SK-N-SH treated with all-trans-retinoic acid at 6 μM for 48 hours (cell line): ENCODE results near the gene PRRG3.

Experiments
- ATAC-seq: fragments of 200-7000 bp; cut with Tn5 transposase; 3 replicates; pipeline ENCODE4 v1.9.1; 2020; ENCODE audit warnings: mild to moderate bottlenecking, moderate library complexity
- ESRRG ChIP-seq: fragments of 250-450 bp; sonication (Bioruptor Pico); IDR thresholded peaks from 2 replicates; pipeline ENCODE4 v1.6.1; 2021; ENCODE audit warnings: mild to moderate bottlenecking
- GLIS3 ChIP-seq: fragments of 250-450 bp; sonication (Bioruptor Pico); IDR thresholded peaks from 2 replicates; pipeline ENCODE4 v1.5.0; 2020; ENCODE audit warnings: mild to moderate bottlenecking, moderate library complexity
- ISL1 ChIP-seq: fragments of 250-450 bp; sonication (Bioruptor Pico); IDR thresholded peaks from 2 replicates; pipeline ENCODE4 v2.1.2; 2022; ENCODE audit warnings: mild to moderate bottlenecking, moderate library complexity
- OSR1 ChIP-seq: fragments of 250-450 bp; sonication (Bioruptor Pico); IDR thresholded peaks from 2 replicates; pipeline ENCODE4 v1.8.0; 2022; ENCODE audit warnings: moderate library complexity, mild to moderate bottlenecking, inconsistent platforms
- PPARA ChIP-seq: fragments of 250-450 bp; sonication (Bioruptor Pico); IDR thresholded peaks from 2 replicates; pipeline ENCODE4 v1.5.0; 2020; ENCODE audit warnings: mild to moderate bottlenecking, borderline replicate concordance
- RARB ChIP-seq: fragments of 250-450 bp; sonication (Bioruptor Pico); IDR thresholded peaks from 2 replicates; pipeline ENCODE4 v1.8.0; 2021; ENCODE audit warnings: mild to moderate bottlenecking, moderate library complexity
- SNAI2 ChIP-seq: fragments of 250-450 bp; sonication (Bioruptor Pico); IDR thresholded peaks from 2 replicates; pipeline ENCODE4 v1.5.0; 2020; ENCODE audit warnings: mild to moderate bottlenecking, moderate library complexity
- TCF4 ChIP-seq: fragments of 250-450 bp; sonication (Bioruptor Pico); IDR thresholded peaks from 2 replicates; pipeline ENCODE4 v1.8.0; 2021; ENCODE audit warnings: mild to moderate bottlenecking, moderate library complexity, borderline replicate concordance
- TOX ChIP-seq: fragments of 250-450 bp; sonication (Bioruptor Pico); IDR thresholded peaks from 2 replicates; pipeline ENCODE4 v1.8.0; 2021; ENCODE audit warnings: mild to moderate bottlenecking, moderate library complexity, borderline replicate concordance
- ZC3H10 ChIP-seq: fragments of 250-450 bp; sonication (Bioruptor Pico); IDR thresholded peaks from 2 replicates; pipeline ENCODE4 v1.5.1; 2021; ENCODE audit warnings: mild to moderate bottlenecking, moderate library complexity
- ZNF565 ChIP-seq: fragments of 450-650 bp; formaldehyde crosslinking; conservative IDR thresholded peaks from 2 replicates; pipeline ENCODE4 v1.5.0; 2020; ENCODE audit warnings: low read depth, mild to moderate bottlenecking, moderate library complexity
- ZNF70 ChIP-seq: fragments of 450-650 bp; formaldehyde crosslinking; IDR thresholded peaks from 2 replicates; pipeline ENCODE4 v1.5.0; 2020; ENCODE audit warnings: mild to moderate bottlenecking, moderate library complexity
- TF ChIP-seq, protein P1 (sequence below): fragments of 250-450 bp; sonication (Bioruptor Pico); IDR thresholded peaks from 2 replicates; pipeline ENCODE4 v1.8.0; 2021; ENCODE audit warnings: low read depth, mild to moderate bottlenecking, moderate library complexity, borderline replicate concordance
- TF ChIP-seq, protein P2 (sequence below): fragments of 250-450 bp; sonication (Bioruptor Pico); IDR thresholded peaks from 2 replicates; pipeline ENCODE4 v1.5.1; 2021; ENCODE audit warnings: mild to moderate bottlenecking, moderate library complexity
- TF ChIP-seq, protein P3 (sequence below): fragments of 250-450 bp; sonication (Bioruptor Pico); IDR thresholded peaks from 2 replicates; pipeline ENCODE4 v1.5.0; 2020; ENCODE audit warnings: mild to moderate bottlenecking, moderate library complexity
- TF ChIP-seq, protein P4 (sequence below): fragments of 250-450 bp; sonication (Bioruptor Pico); IDR thresholded peaks from 2 replicates; pipeline ENCODE4 v1.5.1; 2020; ENCODE audit warnings: low read depth, mild to moderate bottlenecking, moderate library complexity

The PRRG3 gene

DNA sequence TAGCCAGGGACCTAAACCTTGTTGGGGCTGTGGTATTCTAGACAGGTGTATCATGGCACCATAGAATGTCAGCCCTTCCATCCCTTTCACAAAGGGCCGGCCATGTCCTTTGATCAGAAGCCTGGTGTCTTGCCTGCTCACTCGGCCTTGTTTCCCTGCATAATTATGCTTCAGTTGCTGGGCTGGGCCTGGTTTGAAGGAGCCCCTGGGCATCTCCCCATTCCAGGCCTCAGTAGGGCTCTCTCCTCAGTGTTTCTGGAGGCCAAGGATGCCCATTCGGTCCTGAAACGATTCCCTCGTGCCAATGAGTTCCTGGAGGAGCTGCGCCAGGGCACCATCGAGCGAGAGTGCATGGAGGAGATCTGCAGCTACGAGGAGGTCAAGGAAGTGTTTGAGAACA, 4.5 kb downstream of the PRRG3 start:
- TF ChIP-seq, protein P1, sequence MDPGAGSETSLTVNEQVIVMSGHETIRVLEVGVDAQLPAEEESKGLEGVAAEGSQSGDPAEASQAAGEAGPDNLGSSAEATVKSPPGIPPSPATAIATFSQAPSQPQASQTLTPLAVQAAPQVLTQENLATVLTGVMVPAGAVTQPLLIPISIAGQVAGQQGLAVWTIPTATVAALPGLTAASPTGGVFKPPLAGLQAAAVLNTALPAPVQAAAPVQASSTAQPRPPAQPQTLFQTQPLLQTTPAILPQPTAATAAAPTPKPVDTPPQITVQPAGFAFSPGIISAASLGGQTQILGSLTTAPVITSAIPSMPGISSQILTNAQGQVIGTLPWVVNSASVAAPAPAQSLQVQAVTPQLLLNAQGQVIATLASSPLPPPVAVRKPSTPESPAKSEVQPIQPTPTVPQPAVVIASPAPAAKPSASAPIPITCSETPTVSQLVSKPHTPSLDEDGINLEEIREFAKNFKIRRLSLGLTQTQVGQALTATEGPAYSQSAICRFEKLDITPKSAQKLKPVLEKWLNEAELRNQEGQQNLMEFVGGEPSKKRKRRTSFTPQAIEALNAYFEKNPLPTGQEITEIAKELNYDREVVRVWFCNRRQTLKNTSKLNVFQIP (CRISPR knock-in tag), result no peak
- TF ChIP-seq ISL1 (CRISPR knock-in tag) (no peak), ZNF565 (CRISPR knock-in tag) (no peak), GLIS3 (CRISPR knock-in tag) (no peak), ZC3H10 (no peak), TCF4 (CRISPR knock-in tag) (no peak), PPARA (CRISPR knock-in tag) (no peak), RARB (no peak), ZNF70 (CRISPR knock-in tag) (no peak), OSR1 (CRISPR knock-in tag) (no peak), ESRRG (no peak)
- TF ChIP-seq, protein P2, sequence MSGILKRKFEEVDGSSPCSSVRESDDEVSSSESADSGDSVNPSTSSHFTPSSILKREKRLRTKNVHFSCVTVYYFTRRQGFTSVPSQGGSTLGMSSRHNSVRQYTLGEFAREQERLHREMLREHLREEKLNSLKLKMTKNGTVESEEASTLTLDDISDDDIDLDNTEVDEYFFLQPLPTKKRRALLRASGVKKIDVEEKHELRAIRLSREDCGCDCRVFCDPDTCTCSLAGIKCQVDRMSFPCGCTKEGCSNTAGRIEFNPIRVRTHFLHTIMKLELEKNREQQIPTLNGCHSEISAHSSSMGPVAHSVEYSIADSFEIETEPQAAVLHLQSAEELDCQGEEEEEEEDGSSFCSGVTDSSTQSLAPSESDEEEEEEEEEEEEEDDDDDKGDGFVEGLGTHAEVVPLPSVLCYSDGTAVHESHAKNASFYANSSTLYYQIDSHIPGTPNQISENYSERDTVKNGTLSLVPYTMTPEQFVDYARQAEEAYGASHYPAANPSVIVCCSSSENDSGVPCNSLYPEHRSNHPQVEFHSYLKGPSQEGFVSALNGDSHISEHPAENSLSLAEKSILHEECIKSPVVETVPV, result no peak
- TF ChIP-seq, protein P3, sequence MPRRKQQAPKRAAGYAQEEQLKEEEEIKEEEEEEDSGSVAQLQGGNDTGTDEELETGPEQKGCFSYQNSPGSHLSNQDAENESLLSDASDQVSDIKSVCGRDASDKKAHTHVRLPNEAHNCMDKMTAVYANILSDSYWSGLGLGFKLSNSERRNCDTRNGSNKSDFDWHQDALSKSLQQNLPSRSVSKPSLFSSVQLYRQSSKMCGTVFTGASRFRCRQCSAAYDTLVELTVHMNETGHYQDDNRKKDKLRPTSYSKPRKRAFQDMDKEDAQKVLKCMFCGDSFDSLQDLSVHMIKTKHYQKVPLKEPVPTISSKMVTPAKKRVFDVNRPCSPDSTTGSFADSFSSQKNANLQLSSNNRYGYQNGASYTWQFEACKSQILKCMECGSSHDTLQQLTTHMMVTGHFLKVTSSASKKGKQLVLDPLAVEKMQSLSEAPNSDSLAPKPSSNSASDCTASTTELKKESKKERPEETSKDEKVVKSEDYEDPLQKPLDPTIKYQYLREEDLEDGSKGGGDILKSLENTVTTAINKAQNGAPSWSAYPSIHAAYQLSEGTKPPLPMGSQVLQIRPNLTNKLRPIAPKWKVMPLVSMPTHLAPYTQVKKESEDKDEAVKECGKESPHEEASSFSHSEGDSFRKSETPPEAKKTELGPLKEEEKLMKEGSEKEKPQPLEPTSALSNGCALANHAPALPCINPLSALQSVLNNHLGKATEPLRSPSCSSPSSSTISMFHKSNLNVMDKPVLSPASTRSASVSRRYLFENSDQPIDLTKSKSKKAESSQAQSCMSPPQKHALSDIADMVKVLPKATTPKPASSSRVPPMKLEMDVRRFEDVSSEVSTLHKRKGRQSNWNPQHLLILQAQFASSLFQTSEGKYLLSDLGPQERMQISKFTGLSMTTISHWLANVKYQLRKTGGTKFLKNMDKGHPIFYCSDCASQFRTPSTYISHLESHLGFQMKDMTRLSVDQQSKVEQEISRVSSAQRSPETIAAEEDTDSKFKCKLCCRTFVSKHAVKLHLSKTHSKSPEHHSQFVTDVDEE (CRISPR knock-in tag), result no peak
- TF ChIP-seq, protein P4, sequence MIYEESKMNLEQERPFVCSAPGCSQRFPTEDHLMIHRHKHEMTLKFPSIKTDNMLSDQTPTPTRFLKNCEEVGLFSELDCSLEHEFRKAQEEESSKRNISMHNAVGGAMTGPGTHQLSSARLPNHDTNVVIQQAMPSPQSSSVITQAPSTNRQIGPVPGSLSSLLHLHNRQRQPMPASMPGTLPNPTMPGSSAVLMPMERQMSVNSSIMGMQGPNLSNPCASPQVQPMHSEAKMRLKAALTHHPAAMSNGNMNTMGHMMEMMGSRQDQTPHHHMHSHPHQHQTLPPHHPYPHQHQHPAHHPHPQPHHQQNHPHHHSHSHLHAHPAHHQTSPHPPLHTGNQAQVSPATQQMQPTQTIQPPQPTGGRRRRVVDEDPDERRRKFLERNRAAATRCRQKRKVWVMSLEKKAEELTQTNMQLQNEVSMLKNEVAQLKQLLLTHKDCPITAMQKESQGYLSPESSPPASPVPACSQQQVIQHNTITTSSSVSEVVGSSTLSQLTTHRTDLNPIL (CRISPR knock-in tag), result no peak
- ATAC-seq, result no peak

DNA sequence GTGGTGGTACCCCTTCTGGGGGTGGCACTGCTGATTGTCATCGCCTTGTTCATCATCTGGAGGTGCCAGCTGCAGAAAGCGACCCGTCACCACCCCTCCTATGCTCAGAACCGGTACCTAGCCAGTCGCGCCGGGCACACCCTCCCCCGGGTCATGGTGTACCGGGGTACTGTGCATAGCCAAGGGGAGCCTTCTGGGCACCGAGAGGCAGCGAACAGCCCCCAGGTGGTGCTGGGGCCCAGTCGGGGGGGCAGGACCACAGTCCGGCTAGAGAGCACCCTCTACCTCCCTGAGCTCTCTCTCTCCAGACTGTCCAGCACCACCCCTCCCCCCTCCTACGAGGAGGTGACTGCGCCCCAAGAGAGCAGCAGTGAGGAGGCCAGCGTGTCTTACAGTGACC, 5.3 kb downstream of the PRRG3 start:
- ATAC-seq, result no peak
- TF ChIP-seq, protein P1 (CRISPR knock-in tag), result no peak
- TF ChIP-seq TOX (CRISPR knock-in tag) (no peak), SNAI2 (no peak), ISL1 (CRISPR knock-in tag) (no peak), ZC3H10 (no peak), RARB (no peak)
- TF ChIP-seq, protein P4 (CRISPR knock-in tag), result no peak

DNA sequence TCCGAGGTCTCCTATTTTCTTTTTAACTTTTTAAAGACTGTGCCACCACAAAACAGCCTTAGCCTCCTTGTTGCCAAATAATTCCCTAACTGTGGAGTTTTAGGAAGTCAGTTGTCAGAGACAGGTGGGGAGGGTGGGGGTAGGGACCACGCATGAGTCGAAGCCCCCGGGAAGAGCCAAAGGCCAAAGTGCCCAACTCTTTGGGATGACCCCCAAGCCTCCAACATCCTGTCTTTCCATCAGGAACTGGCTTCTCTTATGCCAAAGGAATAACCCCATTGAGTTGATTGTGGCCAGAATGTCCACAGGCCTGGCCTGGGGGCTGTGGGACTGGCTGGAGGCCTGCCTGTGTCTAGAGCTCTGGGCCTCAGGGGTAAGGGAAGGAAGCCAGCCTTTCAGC, 5.8 kb downstream of the PRRG3 start:
- TF ChIP-seq ESRRG, result no peak
- TF ChIP-seq, all 23 proteins: peak for 0
- ATAC-seq, result no peak

DNA sequence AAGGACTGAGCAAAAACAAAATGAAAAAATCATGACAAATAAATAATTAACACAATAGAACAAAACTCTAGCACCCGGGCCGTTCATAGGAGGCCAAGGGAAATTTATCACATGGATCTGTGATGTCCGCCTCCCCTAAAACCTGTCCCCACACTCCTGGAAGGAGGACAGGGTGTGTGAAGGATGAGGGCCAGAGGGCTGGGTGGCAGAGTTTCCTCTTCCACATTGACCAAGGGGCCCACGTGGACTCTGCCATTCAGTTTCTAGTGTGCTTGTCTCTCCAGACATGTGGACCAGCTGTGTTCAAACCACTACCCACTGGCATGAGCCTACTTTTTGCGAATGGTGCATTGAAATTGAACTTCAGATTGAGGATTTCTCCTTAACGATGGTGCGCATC, 6.3 kb downstream of the PRRG3 start:
- TF ChIP-seq OSR1 (CRISPR knock-in tag) (no peak), ISL1 (CRISPR knock-in tag) (no peak), ZNF70 (CRISPR knock-in tag) (no peak), RARB (no peak), PPARA (CRISPR knock-in tag) (no peak)
- TF ChIP-seq, protein P4 (CRISPR knock-in tag), result no peak
- TF ChIP-seq, protein P2, result no peak
- no peak for ATAC-seq
